Pancreas (tissue), 10 donors: ENCODE results near the gene LSM7. TPM values are rescaled to one million over a fixed set of nuclear protein-coding genes. Genes with fewer than 3 reads are reported as not detected.

ENCODE experiments used
- ATAC-seq, 4 donors: fragments of 200-7000 bp; cut with Tn5 transposase; one replicate each; pipeline versions ENCODE4 v1.8.0 to v1.9.1; 2020; ENCODE audit warnings: mild to moderate bottlenecking in 4 of 4, moderate library complexity in 4 of 4
- DNase-seq, 6 donors: peaks; one replicate each; pipeline ENCODE4 v3.0.0-alpha.2; 2020
- FAIRE-seq: peaks from 2 replicates; lab custom pipeline; 2012; peaks lifted over from hg19 to GRCh38; lab: Jason Lieb, UNC
- H3K27ac ChIP-seq, 4 donors: fragments of 200-600 bp; sonication (generic); 1 replicate in 3 of 4; 2 replicates in 1 of 4; pipeline versions ENCODE4 v1.5.0 to v1.8.0; 2020
- H3K27me3 ChIP-seq, 4 donors: fragments of 200-600 bp; one replicate each; pipeline ENCODE4 v1.8.0; 2021
- H3K36me3 ChIP-seq, 3 donors: fragments of 200-600 bp; sonication (generic) in 1 of 3; one replicate each; pipeline versions ENCODE4 v1.5.0 to v1.8.0; 2020 to 2021
- H3K4me1 ChIP-seq, 3 donors: fragments of 200-600 bp; one replicate each; pipeline ENCODE4 v1.8.0; 2021
- H3K4me3 ChIP-seq, 4 donors: fragments of 200-600 bp; sonication (generic) in 2 of 4; one replicate each; pipeline versions ENCODE4 v1.5.0 to v1.8.0; 2020 to 2021
- H3K9me3 ChIP-seq, 4 donors: fragments of 200-600 bp; one replicate each; pipeline ENCODE4 v1.8.0; 2021
- WGBS, 2 donors: extraction: QIAGEN DNeasy Blood & Tissue Kit; methylation state at CpG; one replicate each; pipeline ENCODE4 v1.1.7; 2013; 5-methylcytosine and 5-hydroxymethylcytosine counted together
- intact Hi-C, 3 donors: fragments of 100-400 bp; cut with DNase I; formaldehyde crosslinking; loops; one replicate each; pipeline versions ENCODE4 v1.11.1 to v1.14.2; 2022
- polyA plus RNA-seq, 2 donors: library from polyadenylated mRNA; stranded (reverse); fragments of 200-250 nt; gene quantifications; one replicate each; pipeline ENCODE4 v1.2.3, GENCODE V29; 2013
- total RNA-seq, 6 donors: library from RNA; stranded (reverse); fragmentation: NEBNext Ultra II Directional in 4 of 6; extraction: Animal tissue kit (Norgen Biotek cat#: 25700) in 4 of 6; gene quantifications; one replicate each; pipeline versions ENCODE4 v1.2.1 to v1.2.4, GENCODE V29; 2021 to 2023
- TF ChIP-seq, protein P1 (sequence below), 4 donors: fragments of 200-600 bp; sonication (generic) in 3 of 4; IDR thresholded peaks; one replicate each; pipeline versions ENCODE4 v1.5.0 to v1.8.0; 2021; ENCODE audit warnings: antibody characterized with exemption in 4 of 4
- donor health status: healthy with polysubstance abuse.
- donor health status: DM: no; HTN: no; CAD: no; lungs with moderate emphysema.
- donor health status: DM: no; HTN: no; CAD: no.
- donor health status: control.
- donor health status: control.
- donor health status: Bipolar disorder and iron deficiency.
- donor health status: DM: yes; HTN: yes; CAD: no.
- donor health status: DM: no; HTN: no; CAD: no.
- donor health status: DM: no; HTN: no; CAD: no.
- donor health status: DM: yes; HTN: yes; CAD: no.

The LSM7 gene
- total and polyA plus RNA-seq, 8 donors = 18.3 to 170 (median 30.9) TPM

DNA sequence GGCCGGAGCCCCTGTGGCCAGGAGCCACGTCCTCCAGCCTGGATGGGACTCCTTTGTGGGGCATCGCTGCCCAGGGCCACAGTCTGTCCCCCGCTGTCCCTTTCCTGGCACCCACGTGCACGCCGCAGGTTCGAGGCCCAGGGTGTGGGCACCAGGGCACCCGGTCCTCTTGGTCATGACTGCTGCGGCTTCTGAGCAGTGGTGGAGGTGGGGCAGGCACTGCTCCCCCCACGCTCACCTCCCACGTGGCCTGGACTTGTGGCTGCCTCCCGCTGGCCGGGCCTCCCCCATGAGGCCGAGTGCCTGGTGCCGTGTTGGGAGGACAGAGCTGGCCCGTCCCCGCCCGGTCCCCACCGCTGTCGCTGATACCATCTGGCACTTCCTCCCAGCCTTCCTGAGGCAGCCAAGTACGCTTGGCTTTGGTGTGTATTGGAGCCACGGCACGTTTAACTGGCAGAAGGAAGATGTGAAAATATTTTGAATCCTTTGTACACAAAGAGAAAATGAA lies 12.9 kb upstream of the LSM7 start:
- Histone ChIP-seq H3K4me3 (no peak overlapping the region), H3K4me1 (no peaks in the 10 kb centered on the region), H3K9me3 (no peaks in the 10 kb centered on the region), H3K27ac (no peak overlapping the region), H3K36me3 (peaks cover 0 to 5% (median 0%) of the 10 kb centered on the region in 3 donors), H3K27me3 (no peaks in the 10 kb centered on the region)
- WGBS, 2 donors = 87 to 90% methylated on average over 24 of the region's 24 CpGs
- DNase-seq (peak in 2 of 6 donors; percentile 22 to 60), FAIRE-seq (no peak), ATAC-seq (no peak)
- intact Hi-C loops = no loop called here
- TF ChIP-seq, protein P1, sequence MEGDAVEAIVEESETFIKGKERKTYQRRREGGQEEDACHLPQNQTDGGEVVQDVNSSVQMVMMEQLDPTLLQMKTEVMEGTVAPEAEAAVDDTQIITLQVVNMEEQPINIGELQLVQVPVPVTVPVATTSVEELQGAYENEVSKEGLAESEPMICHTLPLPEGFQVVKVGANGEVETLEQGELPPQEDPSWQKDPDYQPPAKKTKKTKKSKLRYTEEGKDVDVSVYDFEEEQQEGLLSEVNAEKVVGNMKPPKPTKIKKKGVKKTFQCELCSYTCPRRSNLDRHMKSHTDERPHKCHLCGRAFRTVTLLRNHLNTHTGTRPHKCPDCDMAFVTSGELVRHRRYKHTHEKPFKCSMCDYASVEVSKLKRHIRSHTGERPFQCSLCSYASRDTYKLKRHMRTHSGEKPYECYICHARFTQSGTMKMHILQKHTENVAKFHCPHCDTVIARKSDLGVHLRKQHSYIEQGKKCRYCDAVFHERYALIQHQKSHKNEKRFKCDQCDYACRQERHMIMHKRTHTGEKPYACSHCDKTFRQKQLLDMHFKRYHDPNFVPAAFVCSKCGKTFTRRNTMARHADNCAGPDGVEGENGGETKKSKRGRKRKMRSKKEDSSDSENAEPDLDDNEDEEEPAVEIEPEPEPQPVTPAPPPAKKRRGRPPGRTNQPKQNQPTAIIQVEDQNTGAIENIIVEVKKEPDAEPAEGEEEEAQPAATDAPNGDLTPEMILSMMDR (IDR thresholded peaks at IDR 0.05) = no peak

DNA sequence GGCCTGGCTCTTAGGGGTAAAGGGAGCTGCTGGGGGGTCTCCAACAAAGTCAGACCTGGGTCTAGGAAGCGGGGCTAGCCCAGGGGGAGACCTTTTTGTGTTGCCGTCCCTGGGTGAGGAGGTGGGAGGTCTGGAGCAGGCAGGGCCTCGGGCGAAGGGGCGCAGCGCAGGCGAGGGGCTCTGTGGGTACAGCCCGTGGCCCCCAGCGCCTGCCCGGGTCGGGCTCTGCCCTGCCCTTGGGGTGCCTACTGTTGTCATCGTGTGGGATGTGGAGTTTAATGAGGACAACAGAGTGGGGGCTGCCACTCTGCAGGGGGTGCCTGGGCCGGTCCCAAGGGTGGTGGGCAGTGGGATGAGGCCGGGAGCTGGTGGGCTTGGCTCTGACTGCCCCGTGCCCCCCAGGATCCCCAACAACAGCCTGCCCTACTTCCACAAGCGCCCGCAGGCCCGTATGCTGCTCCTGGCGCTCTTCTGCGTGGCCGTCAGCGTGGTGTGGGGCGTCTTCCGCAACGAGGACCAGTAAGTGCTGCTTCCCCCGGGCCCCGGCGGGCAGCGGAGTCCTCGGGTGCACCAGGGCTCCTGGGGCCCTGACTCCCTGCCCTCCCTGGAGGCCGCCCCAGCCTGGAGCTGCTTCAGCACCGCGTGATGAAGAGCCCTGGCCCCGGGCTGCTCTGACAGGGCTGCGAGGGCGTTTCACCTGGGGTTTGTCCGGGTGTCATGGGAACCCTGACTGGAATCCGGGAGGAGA lies 12.3 kb upstream of the LSM7 start:
- TF ChIP-seq, protein P1 (IDR thresholded peaks at IDR 0.05) = no peak
- peaks cover 0 to 5% (median 0%) of the 10 kb centered on the region in 3 donors for H3K36me3 ChIP-seq
- ATAC-seq (no peak), DNase-seq (peak in 2 of 6 donors; percentile 18 to 59), FAIRE-seq (no peak)
- H3K9me3 ChIP-seq = no peaks in the 10 kb centered on the region
- WGBS, 2 donors = 92 to 93% methylated on average over 31 to 38 of the region's 38 CpGs
- H3K27ac ChIP-seq = no peak overlapping the region
- H3K4me1 ChIP-seq = no peaks in the 10 kb centered on the region
- no peaks in the 10 kb centered on the region for H3K27me3 ChIP-seq
- intact Hi-C loops = no loop called here
- no peak overlapping the region for H3K4me3 ChIP-seq

DNA sequence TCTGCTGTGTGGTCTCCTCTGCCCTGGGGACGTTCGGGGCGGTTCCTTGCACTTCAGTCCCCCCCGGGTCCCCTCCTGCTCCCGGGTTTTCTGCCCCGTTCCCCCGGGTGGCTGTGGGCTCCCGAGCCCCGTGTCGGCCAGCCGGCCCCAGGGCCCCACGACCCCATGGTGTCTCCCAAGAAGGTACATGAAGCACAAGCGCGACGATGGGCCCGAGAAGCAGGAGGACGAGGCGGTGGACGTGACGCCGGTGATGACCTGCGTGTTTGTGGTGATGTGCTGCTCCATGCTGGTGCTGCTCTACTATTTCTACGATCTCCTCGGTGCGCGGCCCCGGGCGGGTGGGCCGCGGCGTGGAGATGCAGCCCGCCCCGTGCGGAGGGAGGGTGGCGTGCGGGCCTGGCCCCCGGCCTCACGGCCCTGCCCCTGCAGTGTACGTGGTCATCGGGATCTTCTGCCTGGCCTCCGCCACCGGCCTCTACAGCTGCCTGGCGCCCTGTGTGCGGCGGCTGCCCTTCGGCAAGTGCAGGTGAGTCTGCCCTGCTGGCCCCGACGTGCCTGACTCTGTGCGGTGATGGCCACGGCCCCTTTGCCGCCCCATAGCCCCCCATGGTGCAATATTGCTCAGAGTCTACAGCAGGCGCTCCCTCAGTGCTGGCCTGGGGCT lies 11.4 kb upstream of the LSM7 start:
- FAIRE-seq = no peak
- Histone ChIP-seq H3K27ac (no peak overlapping the region), H3K27me3 (no peaks in the 10 kb centered on the region), H3K4me1 (no peaks in the 10 kb centered on the region), H3K9me3 (no peaks in the 10 kb centered on the region), H3K4me3 (no peak overlapping the region), H3K36me3 (peaks cover 0 to 5% (median 0%) of the 10 kb centered on the region in 3 donors)
- TF ChIP-seq, protein P1 (IDR thresholded peaks at IDR 0.05) = no peak
- 93 to 95% methylated on average over 51 to 52 of the region's 52 CpGs for WGBS, 2 donors
- intact Hi-C loops = no loop called here
- DNase-seq = peak in 2 of 6 donors; percentile 10 to 64
- no peak for ATAC-seq

DNA sequence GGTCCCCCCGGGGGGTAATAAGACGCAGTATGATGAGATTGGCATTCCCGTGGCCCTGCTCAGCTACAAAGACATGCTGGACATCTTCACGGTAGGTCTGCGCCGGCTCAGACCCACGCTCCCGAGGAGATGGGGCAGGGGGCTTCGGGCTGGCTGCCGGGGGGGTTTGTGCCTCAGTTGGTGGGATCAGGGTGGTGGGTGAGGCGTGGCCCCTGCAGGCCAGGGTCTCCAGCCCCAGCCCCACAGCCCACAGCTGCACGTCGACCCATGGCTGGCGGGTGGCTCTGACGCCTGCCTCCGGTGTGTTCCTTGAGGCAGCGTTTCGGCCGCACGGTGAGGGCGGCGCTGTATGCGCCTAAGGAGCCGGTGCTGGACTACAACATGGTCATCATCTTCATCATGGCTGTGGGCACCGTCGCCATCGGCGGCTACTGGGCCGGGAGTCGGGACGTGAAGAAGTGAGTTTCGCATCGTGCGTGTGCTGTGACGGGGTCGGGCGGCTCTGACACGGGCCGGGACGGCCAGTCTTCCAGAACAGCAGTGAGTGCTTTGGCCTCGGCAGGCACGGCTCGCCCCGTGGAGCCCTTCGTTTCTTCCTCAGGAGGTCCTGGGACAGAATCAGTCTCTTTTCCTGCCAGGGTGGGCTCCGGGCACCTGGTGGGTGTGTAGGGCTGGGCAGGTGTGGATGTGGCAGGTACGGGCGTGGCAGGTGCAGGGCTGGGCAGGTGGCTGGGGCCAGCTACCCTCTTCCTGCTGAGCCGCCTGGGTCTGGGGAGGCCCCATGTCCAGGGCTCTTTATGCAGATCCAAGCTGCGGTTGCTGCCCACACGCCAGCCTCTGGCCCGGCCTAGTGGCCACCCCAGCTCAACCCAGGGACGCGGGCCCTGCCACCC lies 10.6 kb upstream of the LSM7 start:
- 95% methylated on average over 54 of the region's 54 CpGs for WGBS, 2 donors
- H3K36me3 ChIP-seq = peaks cover 0 to 5% (median 0%) of the 10 kb centered on the region in 3 donors
- peak in 2 of 6 donors; percentile 30 to 71 for DNase-seq
- no peak for ATAC-seq
- TF ChIP-seq, protein P1 (IDR thresholded peaks at IDR 0.05) = no peak
- H3K27ac ChIP-seq = no peak overlapping the region
- H3K9me3 ChIP-seq = no peaks in the 10 kb centered on the region
- FAIRE-seq = no peak
- H3K4me1 ChIP-seq = peaks cover 0 to 3% (median 2%) of the 10 kb centered on the region in 3 donors
- no peaks in the 10 kb centered on the region for H3K27me3 ChIP-seq
- no peak overlapping the region for H3K4me3 ChIP-seq
- intact Hi-C loops = no loop called here
